ENCODE measurements around the gene RPS16.

The RPS16 gene

GRCh38 chr19:39475748-39476147 is 40.0 kb upstream of the RPS16 start:
- TF ChIP-seq CTCF (IDR thresholded peaks at IDR 0.05; ENCODE audit: insufficient read depth, low read depth, low read length, missing control alignments): no peak
- no peak overlapping the region for H3K4me3 ChIP-seq (ENCODE audit: low read depth, low read length)
- no peak for DNase-seq (ENCODE audit: low read depth)

- peak; percentile 59 for DNase-seq (ENCODE audit: low read depth)
- no peak overlapping the region for H3K4me3 ChIP-seq (ENCODE audit: low read depth, low read length)
- TF ChIP-seq CTCF (IDR thresholded peaks at IDR 0.05; ENCODE audit: insufficient read depth, low read depth, low read length, missing control alignments): peak; percentile 92
These were observed 38.4 kb upstream of the RPS16 start for GRCh38 chr19:39474139-39474620.

GRCh38 chr19:39473443-39473960 is 37.8 kb upstream of the RPS16 start:
- H3K4me3 ChIP-seq (ENCODE audit: low read depth, low read length): no peak overlapping the region
- no peak for DNase-seq (ENCODE audit: low read depth)
- TF ChIP-seq CTCF (IDR thresholded peaks at IDR 0.05; ENCODE audit: insufficient read depth, low read depth, low read length, missing control alignments): no peak

- no peak for TF ChIP-seq CTCF (IDR thresholded peaks at IDR 0.05; ENCODE audit: insufficient read depth, low read depth, low read length, missing control alignments)
- no peak overlapping the region for H3K4me3 ChIP-seq (ENCODE audit: low read depth, low read length)
- no peak for DNase-seq (ENCODE audit: low read depth)
These were observed 37.1 kb upstream of the RPS16 start for GRCh38 chr19:39472746-39473442.

GRCh38 chr19:39471756-39472536 is 36.2 kb upstream of the RPS16 start:
- no peak for DNase-seq (ENCODE audit: low read depth)
- TF ChIP-seq CTCF (IDR thresholded peaks at IDR 0.05; ENCODE audit: insufficient read depth, low read depth, low read length, missing control alignments): no peak

GRCh38 chr19:39470724-39471339 is 35.1 kb upstream of the RPS16 start:
- H3K4me3 ChIP-seq (ENCODE audit: low read depth, low read length): no peak overlapping the region
- no peak for TF ChIP-seq CTCF (IDR thresholded peaks at IDR 0.05; ENCODE audit: insufficient read depth, low read depth, low read length, missing control alignments)
- no peak for DNase-seq (ENCODE audit: low read depth)

More at GRCh38 chr19:39471756-39472536, 36.2 kb upstream of the RPS16 start:
- H3K4me3 ChIP-seq (ENCODE audit: low read depth, low read length): no peak overlapping the region
